Common myeloid progenitor, CD34-positive (primary cell): ENCODE data around the gene RWDD3.

Experiments used
- CTCF ChIA-PET: fragments of 350-600 bp; sonication (Branson Sonifier 250); formaldehyde crosslinking; loops from one replicate; lab custom pipeline; 2021; ENCODE audit warnings: antibody characterized with exemption; lab: Charles Lee
- POLR2A ChIA-PET: fragments of 350-600 bp; sonication (Branson Sonifier 250); formaldehyde crosslinking; loops from one replicate; lab custom pipeline; 2021; ENCODE audit warnings: antibody characterized with exemption; lab: Charles Lee
- DNase-seq, 3 donors: peaks; one replicate each; pipeline versions ENCODE4 v3.0.0 to v3.0.0-alpha.2; 2013
- H3K27ac ChIP-seq, 2 experiments: 1 replicate in 1 of 2; 2 replicates in 1 of 2; pipeline ENCODE4 v1.7.0; 2013; ENCODE audit warnings: inconsistent platforms in 2 of 2, low read length in 2 of 2, mild to moderate bottlenecking in 2 of 2, low read depth in 1 of 2, moderate library complexity in 1 of 2; ENCODE audit not compliant: severe bottlenecking in 2 of 2, insufficient read depth in 1 of 2, poor library complexity in 1 of 2
- H3K27me3 ChIP-seq, 5 experiments: replicated peaks in 2 of 5; 1 replicate in 3 of 5; 2 replicates in 2 of 5; pipeline versions ENCODE4 v1.6.1 to v1.7.0; 2013; ENCODE audit warnings: low read length in 4 of 5, mild to moderate bottlenecking in 2 of 5, moderate library complexity in 2 of 5, inconsistent platforms in 1 of 5; ENCODE audit not compliant: insufficient read depth in 5 of 5, control insufficient read depth in 4 of 5
- H3K36me3 ChIP-seq, 4 experiments: 1 replicate in 2 of 4; 2 replicates in 2 of 4; pipeline versions ENCODE4 v1.6.1 to v1.7.0; 2013; ENCODE audit warnings: low read length in 3 of 4, control low read depth in 1 of 4, mild to moderate bottlenecking in 1 of 4; ENCODE audit not compliant: control insufficient read depth in 4 of 4, insufficient read depth in 4 of 4
- H3K4me1 ChIP-seq, 4 experiments: 1 replicate in 3 of 4; 2 replicates in 1 of 4; pipeline versions ENCODE4 v1.6.1 to v1.7.1; 2013; ENCODE audit warnings: low read length in 3 of 4, mild to moderate bottlenecking in 3 of 4, control low read depth in 1 of 4, inconsistent platforms in 1 of 4, moderate library complexity in 1 of 4; ENCODE audit not compliant: control insufficient read depth in 4 of 4, insufficient read depth in 4 of 4; ENCODE audit errors: control extremely low read depth in 1 of 4
- H3K4me3 ChIP-seq, 7 experiments: 1 replicate in 4 of 7; 2 replicates in 3 of 7; pipeline versions ENCODE4 v1.5.1 to v1.7.0; 2013; ENCODE audit warnings: mild to moderate bottlenecking in 7 of 7, low read length in 6 of 7, moderate library complexity in 6 of 7, inconsistent platforms in 2 of 7, low read depth in 2 of 7, control low read depth in 1 of 7; ENCODE audit not compliant: insufficient read depth in 4 of 7, control insufficient read depth in 1 of 7; ENCODE audit errors: extremely low read depth in 1 of 7
- H3K9me3 ChIP-seq, 5 experiments: 1 replicate in 4 of 5; 2 replicates in 1 of 5; pipeline versions ENCODE4 v1.6.1 to v1.7.1; 2013; ENCODE audit warnings: low read length in 4 of 5, mild to moderate bottlenecking in 2 of 5, inconsistent platforms in 1 of 5, low read depth in 1 of 5, moderate library complexity in 1 of 5; ENCODE audit not compliant: control insufficient read depth in 4 of 5, insufficient read depth in 2 of 5; ENCODE audit errors: control extremely low read depth in 1 of 5
- WGBS: methylation state at CpG from one replicate; pipeline ENCODE4 v1.1.5; 2013; ENCODE audit not compliant: insufficient coverage; 5-methylcytosine and 5-hydroxymethylcytosine counted together

RWDD3 gene

GRCh38 chr1:95281781-95282517, 47.9 kb downstream of the RWDD3 start:
- no peak overlapping the region for H3K4me3 ChIP-seq
- no peaks in the 10 kb centered on the region for H3K9me3 ChIP-seq
- no peaks in the 10 kb centered on the region for H3K27me3 ChIP-seq
- no peak for DNase-seq
- 100% methylated on average over 1 of the region's 3 CpGs for WGBS
- H3K4me1 ChIP-seq = no peaks in the 10 kb centered on the region
- H3K27ac ChIP-seq = no peak overlapping the region
- ChIA-PET CTCF (interaction anchor here (1.0 to 1.7 kb wide), 3 partner anchors 24 to 28 kb away, joined by 3 to 4 read pairs (median 3); no protein-coding TSS in a partner anchor), POLR2A (no interaction called here)
- no peaks in the 10 kb centered on the region for H3K36me3 ChIP-seq

GRCh38 chr1:95282518-95282895, 48.5 kb downstream of the RWDD3 start:
- Histone ChIP-seq H3K27me3 (no peaks in the 10 kb centered on the region), H3K9me3 (no peaks in the 10 kb centered on the region), H3K4me3 (no peak overlapping the region), H3K36me3 (no peaks in the 10 kb centered on the region), H3K4me1 (no peaks in the 10 kb centered on the region), H3K27ac (no peak overlapping the region)
- no CpG with 5 or more reads among the region's 1 CpG for WGBS
- no peak for DNase-seq
- ChIA-PET CTCF (interaction anchor here (1.0 to 1.7 kb wide), 2 partner anchors 25 to 27 kb away, joined by 3 to 4 read pairs; no protein-coding TSS in a partner anchor), POLR2A (no interaction called here)

GRCh38 chr1:95284420-95284819, 50.4 kb downstream of the RWDD3 start:
- WGBS = no CpG with 5 or more reads among the region's 2 CpGs
- H3K4me3 ChIP-seq = no peak overlapping the region

GRCh38 chr1:95286479-95286878, 52.5 kb downstream of the RWDD3 start:
- H3K36me3 ChIP-seq = no peaks in the 10 kb centered on the region
- no peak for DNase-seq
- WGBS = 88% methylated on average over 4 of the region's 5 CpGs
- H3K27ac ChIP-seq = no peak overlapping the region
- ChIA-PET POLR2A (no interaction called here), CTCF (no interaction called here)
- no peaks in the 10 kb centered on the region for H3K27me3 ChIP-seq
- H3K4me1 ChIP-seq = no peaks in the 10 kb centered on the region
- no peaks in the 10 kb centered on the region for H3K9me3 ChIP-seq
- no peak overlapping the region for H3K4me3 ChIP-seq

More at GRCh38 chr1:95284420-95284819, 50.4 kb downstream of the RWDD3 start:
- POLR2A ChIA-PET = no interaction called here
- CTCF ChIA-PET = interaction anchor here (0.9 kb wide), 1 partner anchor 9 kb away, joined by 3 read pairs; no protein-coding TSS in a partner anchor
- no peak for DNase-seq
- no peaks in the 10 kb centered on the region for H3K4me1 ChIP-seq
- H3K27me3 ChIP-seq = no peaks in the 10 kb centered on the region
- no peaks in the 10 kb centered on the region for H3K36me3 ChIP-seq
- H3K27ac ChIP-seq = no peak overlapping the region
- no peaks in the 10 kb centered on the region for H3K9me3 ChIP-seq

GRCh38 chr1:95287081-95287480, 53.1 kb downstream of the RWDD3 start:
- Histone ChIP-seq H3K27me3 (no peaks in the 10 kb centered on the region), H3K4me1 (no peaks in the 10 kb centered on the region), H3K27ac (no peak overlapping the region), H3K4me3 (no peak overlapping the region), H3K9me3 (no peaks in the 10 kb centered on the region), H3K36me3 (no peaks in the 10 kb centered on the region)
- CTCF ChIA-PET = no interaction called here
- WGBS = 100% methylated on average over 1 of the region's 2 CpGs
- POLR2A ChIA-PET = no interaction called here
- DNase-seq = no peak

GRCh38 chr1:95287825-95288224, 53.8 kb downstream of the RWDD3 start:
- no peaks in the 10 kb centered on the region for H3K27me3 ChIP-seq
- no peak overlapping the region for H3K27ac ChIP-seq
- no peak for DNase-seq
- CTCF ChIA-PET = interaction anchor here (0.6 to 0.9 kb wide), 2 partner anchors 15 to 146 kb away, joined by 3 to 7 read pairs; no protein-coding TSS in a partner anchor
- no peak overlapping the region for H3K4me3 ChIP-seq
- H3K4me1 ChIP-seq = no peaks in the 10 kb centered on the region
- H3K36me3 ChIP-seq = no peaks in the 10 kb centered on the region
- no peaks in the 10 kb centered on the region for H3K9me3 ChIP-seq
- POLR2A ChIA-PET = no interaction called here
- no CpG with 5 or more reads among the region's 2 CpGs for WGBS
